ENCODE results near the gene CD300LG.
A peak's percentile ranks its signal among the peaks of the same experiment; 100 is the strongest.
"Not testable (repeated sequence)": the region's sequence is repeated elsewhere in the genome, so short reads cannot be mapped to it uniquely, and the experiment has no call there.

The CD300LG gene

GRCh38 chr17:43857141-43857540 lies 10.2 kb downstream of the CD300LG start:
- no peak for DNase-seq

GRCh38 chr17:43857957-43858600 lies 11.1 kb downstream of the CD300LG start:
- no peak for DNase-seq

- DNase-seq = no peak
Measured at GRCh38 chr17:43860077-43860725, 13.2 kb downstream of the CD300LG start.

- no peak for DNase-seq
Measured at GRCh38 chr17:43860927-43861622, 14.1 kb downstream of the CD300LG start.

GRCh38 chr17:43861960-43862359 lies 15.0 kb downstream of the CD300LG start:
- DNase-seq = no peak

GRCh38 chr17:43864161-43864984 lies 17.4 kb downstream of the CD300LG start:
- DNase-seq = no peak

GRCh38 chr17:43868226-43868994 lies 21.4 kb downstream of the CD300LG start:
- no peak for DNase-seq

GRCh38 chr17:43869031-43869430 lies 22.1 kb downstream of the CD300LG start:
- not testable (repeated sequence) for DNase-seq

- no peak for DNase-seq
Measured at GRCh38 chr17:43871946-43872690, 25.1 kb downstream of the CD300LG start.

- no peak for DNase-seq
Measured at GRCh38 chr17:43873091-43873490, 26.1 kb downstream of the CD300LG start.

- DNase-seq = no peak
Measured at GRCh38 chr17:43873815-43874214, 26.8 kb downstream of the CD300LG start.

GRCh38 chr17:43874293-43874692 lies 27.3 kb downstream of the CD300LG start:
- no peak for DNase-seq

- no peak for DNase-seq
Measured at GRCh38 chr17:43875476-43876147, 28.6 kb downstream of the CD300LG start.

- no peak for DNase-seq
Measured at GRCh38 chr17:43877031-43877430, 30.1 kb downstream of the CD300LG start.

- DNase-seq = no peak
Measured at GRCh38 chr17:43877451-43878155, 30.6 kb downstream of the CD300LG start.

- peak; percentile 79 for DNase-seq
Measured at GRCh38 chr17:43878260-43879175, 31.5 kb downstream of the CD300LG start.

- no peak for DNase-seq
Measured at GRCh38 chr17:43879723-43880419, 32.9 kb downstream of the CD300LG start.

- peak; percentile 68 for DNase-seq
Measured at GRCh38 chr17:43880420-43880991, 33.5 kb downstream of the CD300LG start.
